ENCODE measurements around the gene SEMA4A.

DNA sequence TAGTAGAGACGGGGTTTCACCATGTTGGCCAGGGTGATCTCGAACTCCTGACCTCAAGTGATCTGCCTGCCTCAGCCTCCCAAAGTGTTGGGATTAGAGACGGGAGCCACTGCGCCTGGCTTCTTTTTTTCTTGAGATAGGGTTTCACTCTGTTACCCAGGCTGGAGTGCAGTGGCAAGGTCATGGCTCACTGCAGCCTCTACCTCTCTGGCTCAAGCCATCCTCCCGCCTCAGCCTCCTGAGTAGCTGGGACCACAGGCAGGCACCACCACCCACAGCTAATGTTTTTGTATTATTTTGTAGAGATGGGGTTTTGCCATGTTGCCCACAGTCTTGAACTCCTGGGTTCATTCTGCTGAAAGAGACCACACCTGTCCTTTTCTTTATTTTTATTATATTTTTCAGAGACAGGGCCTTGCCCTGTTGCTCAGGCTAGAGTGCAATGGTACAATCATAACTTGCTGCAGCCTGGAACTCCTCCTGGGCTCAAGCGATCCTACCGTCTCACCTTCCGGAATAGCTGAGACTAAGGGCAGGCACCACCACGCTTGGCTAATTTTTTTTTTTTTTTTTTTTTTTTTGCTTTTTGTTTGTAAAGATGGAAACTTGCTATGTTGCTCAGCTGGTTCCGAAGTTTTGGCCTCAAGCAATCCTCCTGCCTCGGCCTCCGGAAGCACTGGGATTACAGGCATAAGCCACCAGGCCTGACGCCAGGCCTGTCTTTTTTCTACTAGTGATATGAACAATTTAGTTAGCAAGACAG lies 35.8 kb upstream of the SEMA4A start:
- no peak for TF ChIP-seq FOXP2 (optimal IDR thresholded peaks at IDR 0.05; ENCODE audit: control extremely low read depth, extremely low read length, insufficient read depth)
- no peak for TF ChIP-seq EZH2 (IDR thresholded peaks at IDR 0.05)
